ENCODE measurements around the gene CAPRIN1.

The CAPRIN1 gene

DNA sequence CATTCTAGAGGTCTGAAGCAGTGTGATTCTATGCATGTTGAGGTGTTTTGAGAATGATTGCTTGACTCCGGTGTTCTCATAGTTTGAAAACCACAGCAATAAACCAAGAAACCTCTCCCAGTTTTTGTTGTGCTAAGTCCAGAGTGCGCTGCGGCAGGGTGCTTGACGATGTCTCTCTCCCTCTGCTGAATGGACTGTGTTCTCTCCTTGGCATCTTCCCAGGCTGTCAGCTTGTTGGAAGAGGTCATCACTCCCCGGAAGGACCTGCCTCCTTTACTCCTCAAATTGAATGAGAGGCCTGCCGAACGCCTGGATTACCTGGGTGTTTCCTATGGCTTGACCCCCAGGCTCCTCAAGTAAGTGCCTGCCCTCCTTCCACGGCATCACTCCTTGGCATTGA, 84.9 kb downstream of the CAPRIN1 start:
- Mint-ChIP-seq H3K4me3 (no peak overlapping the region), H3K36me3 (ENCODE audit: low read depth) (peaks cover 79% of the 10 kb centered on the region), H3K27ac (no peak overlapping the region), H3K27me3 (no peaks in the 10 kb centered on the region), H3K9me3 (no peaks in the 10 kb centered on the region), H3K4me1 (ENCODE audit: low read depth) (no peaks in the 10 kb centered on the region)

GRCh38 chr11:34139346-34139745, 87.8 kb downstream of the CAPRIN1 start:
- H3K36me3 Mint-ChIP-seq (ENCODE audit: low read depth): peaks cover 72% of the 10 kb centered on the region
- no peaks in the 10 kb centered on the region for H3K4me1 Mint-ChIP-seq (ENCODE audit: low read depth)
- H3K4me3 Mint-ChIP-seq: no peak overlapping the region
- H3K9me3 Mint-ChIP-seq: no peaks in the 10 kb centered on the region
- no peak overlapping the region for H3K27ac Mint-ChIP-seq
- no peaks in the 10 kb centered on the region for H3K27me3 Mint-ChIP-seq

- no peaks in the 10 kb centered on the region for H3K4me1 Mint-ChIP-seq (ENCODE audit: low read depth)
- no peak overlapping the region for H3K4me3 Mint-ChIP-seq
- no peak overlapping the region for H3K27ac Mint-ChIP-seq
- H3K36me3 Mint-ChIP-seq (ENCODE audit: low read depth): peaks cover 73% of the 10 kb centered on the region
- no peaks in the 10 kb centered on the region for H3K27me3 Mint-ChIP-seq
- H3K9me3 Mint-ChIP-seq: no peaks in the 10 kb centered on the region
Observed at GRCh38 chr11:34140149-34140548, 88.6 kb downstream of the CAPRIN1 start.

DNA sequence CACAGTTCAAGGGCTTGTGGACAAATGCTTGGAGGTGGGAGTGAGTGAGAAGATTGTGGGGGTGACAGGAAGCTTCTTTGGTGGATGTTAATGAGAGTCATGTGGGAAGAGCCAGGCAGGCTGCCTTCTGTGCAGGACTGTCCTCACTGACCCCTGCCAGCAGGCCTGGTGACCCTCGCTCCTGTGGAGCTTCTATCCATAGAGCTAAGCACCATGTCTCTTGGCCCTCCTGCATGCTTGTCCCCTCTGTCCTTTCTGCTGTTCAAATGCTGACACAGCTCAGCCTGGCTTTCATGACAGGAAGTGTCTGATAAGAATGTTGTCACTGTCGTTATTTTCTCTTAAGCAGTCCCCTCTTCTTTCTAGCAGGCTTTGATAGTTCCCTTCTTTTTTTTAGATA, 91.5 kb downstream of the CAPRIN1 start:
- Mint-ChIP-seq H3K9me3 (no peaks in the 10 kb centered on the region), H3K27ac (no peak overlapping the region), H3K36me3 (ENCODE audit: low read depth) (peaks cover 71% of the 10 kb centered on the region), H3K4me1 (ENCODE audit: low read depth) (no peaks in the 10 kb centered on the region), H3K27me3 (no peaks in the 10 kb centered on the region), H3K4me3 (no peak overlapping the region)

GRCh38 chr11:34145073-34145472, 93.5 kb downstream of the CAPRIN1 start:
- H3K4me3 Mint-ChIP-seq: no peak overlapping the region
- peaks cover 62% of the 10 kb centered on the region for H3K36me3 Mint-ChIP-seq (ENCODE audit: low read depth)
- no peaks in the 10 kb centered on the region for H3K27me3 Mint-ChIP-seq
- H3K27ac Mint-ChIP-seq: no peak overlapping the region
- no peaks in the 10 kb centered on the region for H3K4me1 Mint-ChIP-seq (ENCODE audit: low read depth)
- no peaks in the 10 kb centered on the region for H3K9me3 Mint-ChIP-seq

- Mint-ChIP-seq H3K4me1 (ENCODE audit: low read depth) (no peaks in the 10 kb centered on the region), H3K27me3 (no peaks in the 10 kb centered on the region), H3K36me3 (ENCODE audit: low read depth) (peaks cover 71% of the 10 kb centered on the region), H3K9me3 (no peaks in the 10 kb centered on the region), H3K27ac (no peak overlapping the region), H3K4me3 (no peak overlapping the region)
Observed at GRCh38 chr11:34145847-34146381, 94.4 kb downstream of the CAPRIN1 start.

- Mint-ChIP-seq H3K27ac (no peak overlapping the region), H3K36me3 (ENCODE audit: low read depth) (peaks cover 68% of the 10 kb centered on the region), H3K4me3 (no peak overlapping the region), H3K9me3 (no peaks in the 10 kb centered on the region), H3K27me3 (no peaks in the 10 kb centered on the region), H3K4me1 (ENCODE audit: low read depth) (no peaks in the 10 kb centered on the region)
Observed at GRCh38 chr11:34146411-34146810, 94.9 kb downstream of the CAPRIN1 start.

DNA sequence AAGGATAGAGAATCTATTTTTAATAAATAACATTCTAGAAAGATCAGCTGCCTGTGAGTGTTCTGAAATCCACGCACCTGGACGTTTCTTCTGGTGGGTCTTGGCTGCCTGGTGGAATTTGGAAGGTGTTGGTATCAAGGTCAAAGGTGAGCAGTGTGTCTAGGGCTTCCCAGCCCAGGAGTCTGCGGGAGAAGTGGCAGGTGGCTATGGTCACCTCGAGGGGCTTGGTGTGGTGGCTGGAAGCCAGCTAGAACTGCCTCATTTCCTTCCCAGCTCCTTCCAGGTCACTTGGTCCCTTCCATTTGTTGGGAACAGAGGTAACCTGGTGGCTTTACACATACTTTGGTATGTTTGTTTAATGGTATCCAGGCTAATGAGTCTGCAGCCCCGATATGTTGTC, 95.3 kb downstream of the CAPRIN1 start:
- Mint-ChIP-seq H3K4me3 (no peak overlapping the region), H3K27me3 (no peaks in the 10 kb centered on the region), H3K36me3 (ENCODE audit: low read depth) (peaks cover 64% of the 10 kb centered on the region), H3K27ac (no peak overlapping the region), H3K9me3 (no peaks in the 10 kb centered on the region), H3K4me1 (ENCODE audit: low read depth) (no peaks in the 10 kb centered on the region)

DNA sequence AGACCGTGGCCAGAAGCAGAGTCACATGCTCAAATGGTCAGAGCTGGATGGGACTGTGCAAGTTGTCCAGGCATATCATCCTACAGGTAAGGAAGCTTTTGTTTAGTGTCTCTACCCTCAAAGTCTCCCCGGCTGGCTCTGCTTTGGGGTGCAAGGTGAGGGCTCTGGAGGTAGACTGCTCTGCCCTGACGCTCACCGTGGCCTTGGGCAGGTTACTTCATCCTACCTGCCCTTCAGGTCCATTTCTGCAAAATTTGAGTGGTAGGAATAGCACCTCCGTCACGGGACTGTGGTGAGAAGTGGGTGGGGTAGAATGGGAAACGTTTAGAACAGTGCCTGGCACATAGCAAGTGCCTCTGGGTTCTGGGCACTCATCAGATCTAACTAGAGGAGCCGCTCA, 96.0 kb downstream of the CAPRIN1 start:
- Mint-ChIP-seq H3K36me3 (ENCODE audit: low read depth) (peaks cover 57% of the 10 kb centered on the region), H3K4me3 (no peak overlapping the region), H3K27me3 (no peaks in the 10 kb centered on the region), H3K27ac (no peak overlapping the region), H3K4me1 (ENCODE audit: low read depth) (no peaks in the 10 kb centered on the region), H3K9me3 (no peaks in the 10 kb centered on the region)

DNA sequence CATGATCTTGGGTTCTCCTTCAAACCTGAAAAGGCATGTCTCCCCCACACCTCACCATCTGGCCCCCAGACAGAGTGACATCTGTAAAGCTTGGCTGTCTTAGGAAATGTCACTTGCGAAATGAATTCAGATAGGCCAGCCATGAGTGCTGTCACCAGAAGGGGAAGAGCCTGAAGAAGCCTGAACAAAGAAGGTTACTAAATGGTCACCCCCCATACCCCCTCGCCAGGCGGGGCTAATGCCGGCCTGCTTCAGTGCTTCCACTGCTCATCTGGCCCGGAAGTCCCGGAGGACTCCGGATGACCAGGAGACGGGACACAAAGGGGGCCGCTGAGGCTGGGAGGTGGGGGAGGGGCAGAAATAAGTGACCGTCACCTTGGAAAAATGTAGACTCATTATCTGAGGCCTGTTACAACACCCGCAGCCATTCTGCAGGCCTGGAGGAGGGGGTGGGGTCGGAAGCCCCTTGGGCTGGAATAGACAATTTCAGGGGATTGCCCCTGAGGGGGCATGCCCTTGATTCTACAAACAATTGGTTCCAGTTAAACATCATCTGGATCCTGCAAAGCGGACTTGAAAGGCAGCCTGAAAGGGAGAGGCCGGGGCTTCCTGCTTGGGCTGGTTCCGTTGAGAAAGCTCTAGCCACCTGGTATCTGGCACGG, 97.1 kb downstream of the CAPRIN1 start:
- H3K36me3 Mint-ChIP-seq (ENCODE audit: low read depth): peaks cover 60% of the 10 kb centered on the region
- no peaks in the 10 kb centered on the region for H3K27me3 Mint-ChIP-seq
- H3K4me1 Mint-ChIP-seq (ENCODE audit: low read depth): peaks cover 6% of the 10 kb centered on the region
- no peak overlapping the region for H3K4me3 Mint-ChIP-seq
- no peaks in the 10 kb centered on the region for H3K9me3 Mint-ChIP-seq
- no peak overlapping the region for H3K27ac Mint-ChIP-seq

- no peaks in the 10 kb centered on the region for H3K27me3 Mint-ChIP-seq
- H3K4me3 Mint-ChIP-seq: no peak overlapping the region
- H3K36me3 Mint-ChIP-seq (ENCODE audit: low read depth): peaks cover 62% of the 10 kb centered on the region
- H3K27ac Mint-ChIP-seq: no peak overlapping the region
- peaks cover 10% of the 10 kb centered on the region for H3K4me1 Mint-ChIP-seq (ENCODE audit: low read depth)
- no peaks in the 10 kb centered on the region for H3K9me3 Mint-ChIP-seq
Observed at GRCh38 chr11:34149274-34149673, 97.7 kb downstream of the CAPRIN1 start.

- Mint-ChIP-seq H3K36me3 (ENCODE audit: low read depth) (peaks cover 57% of the 10 kb centered on the region), H3K27ac (no peak overlapping the region), H3K4me1 (ENCODE audit: low read depth) (peaks cover 13% of the 10 kb centered on the region), H3K9me3 (no peaks in the 10 kb centered on the region), H3K4me3 (no peak overlapping the region), H3K27me3 (no peaks in the 10 kb centered on the region)
Observed at GRCh38 chr11:34149786-34150185, 98.3 kb downstream of the CAPRIN1 start.

- Mint-ChIP-seq H3K36me3 (ENCODE audit: low read depth) (peaks cover 51% of the 10 kb centered on the region), H3K4me3 (no peak overlapping the region), H3K4me1 (ENCODE audit: low read depth) (peaks cover 13% of the 10 kb centered on the region), H3K9me3 (no peaks in the 10 kb centered on the region), H3K27me3 (no peaks in the 10 kb centered on the region), H3K27ac (no peak overlapping the region)
Observed at GRCh38 chr11:34150494-34151151, 99.1 kb downstream of the CAPRIN1 start.
